Caco-2 (cell line): Measurements from ENCODE around the gene CHORDC1. TPM values are rescaled to one million over a fixed set of nuclear protein-coding genes. Genes with fewer than 3 reads are reported as not detected.

Source experiments
- BruUV-seq: library from RNA; stranded (reverse); fragments of 400-500 nt; replicated peaks from 2 replicates; lab custom pipeline; 2021; lab: Mats Ljungman, UMichigan
- CTCF ChIA-PET: fragments of 300-600 bp; sonication (Branson Sonifier 250); formaldehyde crosslinking; loops from one replicate; lab custom pipeline; 2022; ENCODE audit warnings: antibody characterized with exemption; lab: Charles Lee
- POLR2A ChIA-PET: fragments of 300-600 bp; sonication (Branson Sonifier 250); formaldehyde crosslinking; loops from one replicate; lab custom pipeline; 2022; ENCODE audit warnings: antibody characterized with exemption; lab: Charles Lee
- DNase-seq, 2 experiments: peaks; one replicate each; pipeline versions ENCODE4 v3.0.0 to v3.0.0-alpha.2; 2020 to 2022
- H3K27me3 ChIP-seq: replicated peaks from 2 replicates; pipeline ENCODE4 v1.6.0; 2011; ENCODE audit warnings: low read length; ENCODE audit not compliant: control insufficient read depth, insufficient read depth
- H3K36me3 ChIP-seq: 2 replicates; pipeline ENCODE4 v1.5.1; 2011; ENCODE audit warnings: low read length; ENCODE audit not compliant: control insufficient read depth, insufficient read depth
- H3K4me1 ChIP-seq: fragments of 250-450 bp; sonication (Bioruptor Pico); 2 replicates; pipeline ENCODE4 v1.5.1; 2020; ENCODE audit warnings: mild to moderate bottlenecking
- H3K4me3 ChIP-seq: 2 replicates; pipeline ENCODE4 v1.5.1; 2011; ENCODE audit warnings: low read depth, mild to moderate bottlenecking, control low read depth, low read length
- H3K9me3 ChIP-seq: fragments of 250-450 bp; sonication (Bioruptor Pico); 2 replicates; pipeline ENCODE4 v1.5.1; 2020; ENCODE audit warnings: mild to moderate bottlenecking, moderate library complexity
- H3K27ac Mint-ChIP-seq: one replicate; pipeline ENCODE4 v1.8.0; 2022; ENCODE audit warnings: mixed read lengths; ENCODE audit not compliant: unreplicated experiment
- H3K27me3 Mint-ChIP-seq: one replicate; pipeline ENCODE4 v1.8.0; 2022; ENCODE audit warnings: mixed read lengths; ENCODE audit not compliant: insufficient read depth, unreplicated experiment
- H3K36me3 Mint-ChIP-seq: one replicate; pipeline ENCODE4 v1.8.0; 2022; ENCODE audit warnings: mild to moderate bottlenecking, mixed read lengths; ENCODE audit not compliant: insufficient read depth, unreplicated experiment
- H3K4me1 Mint-ChIP-seq: one replicate; pipeline ENCODE4 v1.8.0; 2022; ENCODE audit warnings: low read depth, mixed read lengths; ENCODE audit not compliant: unreplicated experiment
- H3K4me3 Mint-ChIP-seq: one replicate; pipeline ENCODE4 v1.8.0; 2022; ENCODE audit warnings: mild to moderate bottlenecking, moderate library complexity, mixed read lengths; ENCODE audit not compliant: unreplicated experiment
- H3K9me3 Mint-ChIP-seq: one replicate; pipeline ENCODE4 v1.8.0; 2022; ENCODE audit warnings: mixed read lengths; ENCODE audit not compliant: unreplicated experiment
- intact Hi-C: fragments of 100-400 bp; cut with micrococcal nuclease; formaldehyde crosslinking; loops from one replicate; pipeline ENCODE4 v1.10.0; 2022; ENCODE audit not compliant: unreplicated experiment
- total RNA-seq: library from RNA; stranded (reverse); gene quantifications from 2 replicates; pipeline ENCODE4 v1.2.3, GENCODE V29; 2022
- TF ChIP-seq, protein P1 (sequence below), 2 experiments: fragments of 200-600 bp in 1 of 2; IDR thresholded peaks; 1 replicate in 1 of 2; 2 replicates in 1 of 2; pipeline versions ENCODE4 v1.5.1 to v1.8.0; 2011 to 2022; ENCODE audit warnings: antibody characterized with exemption in 1 of 2, control low read depth in 1 of 2, inconsistent platforms in 1 of 2, low read depth in 1 of 2, low read length in 1 of 2, mild to moderate bottlenecking in 1 of 2, moderate library complexity in 1 of 2; ENCODE audit not compliant: insufficient read depth in 1 of 2, severe bottlenecking in 1 of 2, unreplicated experiment in 1 of 2

The CHORDC1 gene
- total RNA-seq, 1 experiment from 2014 or later: 194 TPM

DNA sequence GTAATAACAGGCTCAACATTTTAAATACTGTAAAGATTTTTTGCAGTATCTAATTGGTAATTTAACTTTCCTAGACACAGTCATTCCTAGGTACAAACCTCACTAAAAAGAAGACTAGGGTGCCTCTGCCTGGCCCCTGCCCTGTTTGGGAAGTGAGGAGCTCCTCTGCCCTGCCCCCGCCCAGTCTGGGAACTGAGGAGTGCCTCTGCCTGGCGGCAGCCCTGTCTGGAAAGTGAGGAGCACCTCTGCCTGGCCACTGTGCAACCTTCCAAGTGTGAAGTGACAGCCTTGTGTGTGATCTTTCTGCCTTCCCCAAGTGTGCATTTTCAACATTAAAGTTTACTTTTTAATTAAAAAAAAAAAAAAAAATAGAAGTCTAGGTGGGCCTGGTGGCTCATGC is 4.2 kb downstream of the CHORDC1 start:
- H3K36me3 Mint-ChIP-seq: peaks cover 61% of the 10 kb centered on the region
- no peaks in the 10 kb centered on the region for H3K9me3 ChIP-seq
- peaks cover 24% of the 10 kb centered on the region for H3K4me1 Mint-ChIP-seq
- no peaks in the 10 kb centered on the region for H3K9me3 Mint-ChIP-seq
- H3K4me1 ChIP-seq: peaks cover 21% of the 10 kb centered on the region
- peak in 1 of 2 experiments; percentile 52 for DNase-seq
- H3K4me3 ChIP-seq: no peak overlapping the region
- H3K27ac Mint-ChIP-seq: no peak overlapping the region
- H3K4me3 Mint-ChIP-seq: no peak overlapping the region
- CTCF ChIA-PET: no interaction called here
- TF ChIP-seq, protein P1, sequence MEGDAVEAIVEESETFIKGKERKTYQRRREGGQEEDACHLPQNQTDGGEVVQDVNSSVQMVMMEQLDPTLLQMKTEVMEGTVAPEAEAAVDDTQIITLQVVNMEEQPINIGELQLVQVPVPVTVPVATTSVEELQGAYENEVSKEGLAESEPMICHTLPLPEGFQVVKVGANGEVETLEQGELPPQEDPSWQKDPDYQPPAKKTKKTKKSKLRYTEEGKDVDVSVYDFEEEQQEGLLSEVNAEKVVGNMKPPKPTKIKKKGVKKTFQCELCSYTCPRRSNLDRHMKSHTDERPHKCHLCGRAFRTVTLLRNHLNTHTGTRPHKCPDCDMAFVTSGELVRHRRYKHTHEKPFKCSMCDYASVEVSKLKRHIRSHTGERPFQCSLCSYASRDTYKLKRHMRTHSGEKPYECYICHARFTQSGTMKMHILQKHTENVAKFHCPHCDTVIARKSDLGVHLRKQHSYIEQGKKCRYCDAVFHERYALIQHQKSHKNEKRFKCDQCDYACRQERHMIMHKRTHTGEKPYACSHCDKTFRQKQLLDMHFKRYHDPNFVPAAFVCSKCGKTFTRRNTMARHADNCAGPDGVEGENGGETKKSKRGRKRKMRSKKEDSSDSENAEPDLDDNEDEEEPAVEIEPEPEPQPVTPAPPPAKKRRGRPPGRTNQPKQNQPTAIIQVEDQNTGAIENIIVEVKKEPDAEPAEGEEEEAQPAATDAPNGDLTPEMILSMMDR (IDR thresholded peaks at IDR 0.05; ENCODE audit: insufficient read depth in 1 of 2, low read depth in 1 of 2, low read length in 1 of 2, severe bottlenecking in 1 of 2, unreplicated experiment in 1 of 2): no peak
- BruUV-seq: no TSS peak
- POLR2A ChIA-PET: no interaction called here
- H3K27me3 ChIP-seq: no peaks in the 10 kb centered on the region
- H3K27me3 Mint-ChIP-seq: no peaks in the 10 kb centered on the region
- 0 out of 2 replicates have a peak, but pooled peaks cover 5% of the 10 kb centered on the region for H3K36me3 ChIP-seq
- intact Hi-C loops: no loop called here

DNA sequence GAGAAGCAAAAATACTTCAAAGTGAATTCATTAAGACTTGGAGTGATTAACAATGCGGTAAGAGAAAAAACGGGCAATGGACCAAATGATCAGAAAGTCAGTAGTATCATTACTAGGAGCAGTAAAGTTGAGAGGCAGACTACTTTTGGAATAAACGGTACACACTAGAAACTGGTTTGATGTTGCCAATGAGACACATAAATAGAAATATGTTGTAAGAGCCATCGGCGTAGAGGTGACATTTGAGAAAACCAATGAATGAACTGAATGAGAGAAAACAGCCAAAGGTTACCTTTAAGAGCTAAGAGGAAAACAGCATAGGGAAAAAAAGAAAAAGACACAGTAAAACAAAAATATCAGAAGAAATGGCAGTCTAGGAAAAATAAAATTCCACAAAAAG is 6.2 kb downstream of the CHORDC1 start:
- ChIA-PET CTCF (no interaction called here), POLR2A (no interaction called here)
- TF ChIP-seq, protein P1 (IDR thresholded peaks at IDR 0.05; ENCODE audit: insufficient read depth in 1 of 2, low read depth in 1 of 2, low read length in 1 of 2, severe bottlenecking in 1 of 2, unreplicated experiment in 1 of 2): no peak
- Histone ChIP-seq H3K4me1 (peaks cover 23% of the 10 kb centered on the region), H3K36me3 (0 out of 2 replicates have a peak, but pooled peaks cover 5% of the 10 kb centered on the region), H3K27me3 (no peaks in the 10 kb centered on the region), H3K9me3 (no peaks in the 10 kb centered on the region), H3K4me3 (no peak overlapping the region)
- no peaks in the 10 kb centered on the region for H3K27me3 Mint-ChIP-seq
- peaks cover 62% of the 10 kb centered on the region for H3K36me3 Mint-ChIP-seq
- BruUV-seq: no TSS peak
- peaks cover 23% of the 10 kb centered on the region for H3K4me1 Mint-ChIP-seq
- no peak overlapping the region for H3K4me3 Mint-ChIP-seq
- intact Hi-C loops: loop anchor here (1.0 kb wide), 2 partner anchors 7 to 11 kb away; no protein-coding TSS in a partner anchor
- no peak overlapping the region for H3K27ac Mint-ChIP-seq
- no peaks in the 10 kb centered on the region for H3K9me3 Mint-ChIP-seq
- DNase-seq: no peak

- Mint-ChIP-seq H3K27me3 (no peaks in the 10 kb centered on the region), H3K36me3 (peaks cover 59% of the 10 kb centered on the region), H3K4me3 (no peak overlapping the region), H3K4me1 (peaks cover 9% of the 10 kb centered on the region), H3K9me3 (no peaks in the 10 kb centered on the region), H3K27ac (no peak overlapping the region)
- no peak overlapping the region for H3K4me3 ChIP-seq
- TF ChIP-seq, protein P1 (IDR thresholded peaks at IDR 0.05; ENCODE audit: insufficient read depth in 1 of 2, low read depth in 1 of 2, low read length in 1 of 2, severe bottlenecking in 1 of 2, unreplicated experiment in 1 of 2): no peak
- 0 out of 2 replicates have a peak, but pooled peaks cover 7% of the 10 kb centered on the region for H3K4me1 ChIP-seq
- no TSS peak for BruUV-seq
- POLR2A ChIA-PET: no interaction called here
- CTCF ChIA-PET: no interaction called here
- no peaks in the 10 kb centered on the region for H3K9me3 ChIP-seq
- DNase-seq: no peak
- no peaks in the 10 kb centered on the region for H3K36me3 ChIP-seq
- intact Hi-C loops: no loop called here
- no peaks in the 10 kb centered on the region for H3K27me3 ChIP-seq
These were observed 9.5 kb downstream of the CHORDC1 start for GRCh38 chr11:90213322-90213721.
